Neural progenitor cell (in vitro differentiated cells): ENCODE measurements around the gene NEK8.

Source experiments
- CTCF ChIP-seq: fragments of 200-600 bp; sonication (generic); IDR thresholded peaks from 2 replicates; pipeline ENCODE4 v1.5.1; 2017; ENCODE audit warnings: antibody characterized with exemption, mild to moderate bottlenecking
- EZH2 ChIP-seq: fragments of 200-600 bp; sonication (generic); IDR thresholded peaks from 2 replicates; pipeline ENCODE4 v1.6.1; 2017; ENCODE audit warnings: antibody characterized with exemption, mild to moderate bottlenecking, moderate library complexity
- EZH2phosphoT487 ChIP-seq: fragments of 200-600 bp; sonication (generic); IDR thresholded peaks from 2 replicates; pipeline ENCODE4 v1.6.1; 2017; ENCODE audit warnings: antibody characterized with exemption

DNA sequence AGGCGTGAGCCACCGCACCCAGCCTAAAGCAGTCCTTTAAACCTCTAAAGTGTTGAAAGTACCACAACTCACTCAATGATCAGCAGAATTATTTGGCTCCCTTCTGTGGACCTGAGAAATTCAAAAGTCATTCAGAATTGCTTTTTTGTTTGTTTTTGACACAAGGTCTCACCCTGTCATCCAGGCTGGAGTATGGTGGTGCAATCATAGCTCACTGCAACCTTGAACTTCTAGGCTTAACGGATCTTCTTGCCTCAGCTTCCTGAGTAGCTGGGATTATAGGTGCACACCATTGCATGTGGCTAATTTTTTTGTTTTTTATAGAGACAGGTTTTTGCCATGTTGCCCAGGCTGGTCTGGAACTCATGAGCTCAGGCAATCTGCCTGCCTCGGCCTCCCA, 59.5 kb downstream of the NEK8 start:
- no peak for TF ChIP-seq CTCF
- no peak for TF ChIP-seq EZH2phosphoT487
- no peak for TF ChIP-seq EZH2
